ENCODE measurements around the gene FANCD2. TPM values are rescaled to one million over a fixed set of nuclear protein-coding genes. Genes with fewer than 3 reads are reported as not detected.

FANCD2 gene
- total RNA-seq, 1 donor from 2014 or later: 38.0 TPM

GRCh38 chr3:10142707-10143560, 116.7 kb downstream of the FANCD2 start:
- TF ChIP-seq CTCF (conservative IDR thresholded peaks at IDR 0.05): no peak
- H3K9me3 Mint-ChIP-seq: no peaks in the 10 kb centered on the region
- no peak for DNase-seq (ENCODE audit: extremely low spot score, unreplicated experiment)
- peaks cover 17% of the 10 kb centered on the region for H3K36me3 Mint-ChIP-seq
- H3K4me3 Mint-ChIP-seq: peak overlapping the region; percentile 92
- no peaks in the 10 kb centered on the region for H3K27me3 Mint-ChIP-seq
- peak overlapping the region; percentile 52 for H3K27ac Mint-ChIP-seq
- peaks cover 19% of the 10 kb centered on the region for H3K4me1 Mint-ChIP-seq (ENCODE audit: unreplicated experiment)

GRCh38 chr3:10145685-10146084, 119.4 kb downstream of the FANCD2 start:
- peak overlapping the region; percentile 63 for H3K4me3 Mint-ChIP-seq
- DNase-seq (ENCODE audit: extremely low spot score, unreplicated experiment): no peak
- no peak for TF ChIP-seq CTCF (conservative IDR thresholded peaks at IDR 0.05)
- H3K36me3 Mint-ChIP-seq: peaks cover 33% of the 10 kb centered on the region
- peaks cover 19% of the 10 kb centered on the region for H3K4me1 Mint-ChIP-seq (ENCODE audit: unreplicated experiment)
- no peaks in the 10 kb centered on the region for H3K9me3 Mint-ChIP-seq
- H3K27me3 Mint-ChIP-seq: no peaks in the 10 kb centered on the region
- H3K27ac Mint-ChIP-seq: no peak overlapping the region

- no peak overlapping the region for H3K4me3 Mint-ChIP-seq
- TF ChIP-seq CTCF (conservative IDR thresholded peaks at IDR 0.05): no peak
- H3K9me3 Mint-ChIP-seq: no peaks in the 10 kb centered on the region
- H3K27ac Mint-ChIP-seq: no peak overlapping the region
- H3K4me1 Mint-ChIP-seq (ENCODE audit: unreplicated experiment): peaks cover 9% of the 10 kb centered on the region
- no peak for DNase-seq (ENCODE audit: extremely low spot score, unreplicated experiment)
- peaks cover 32% of the 10 kb centered on the region for H3K36me3 Mint-ChIP-seq
- H3K27me3 Mint-ChIP-seq: no peaks in the 10 kb centered on the region
Measured at GRCh38 chr3:10149226-10149625, 123.0 kb downstream of the FANCD2 start.

GRCh38 chr3:10150987-10151386, 124.8 kb downstream of the FANCD2 start:
- DNase-seq (ENCODE audit: extremely low spot score, unreplicated experiment): no peak
- no peak for TF ChIP-seq CTCF (conservative IDR thresholded peaks at IDR 0.05)
- peaks cover 35% of the 10 kb centered on the region for H3K36me3 Mint-ChIP-seq
- no peak overlapping the region for H3K4me3 Mint-ChIP-seq
- H3K4me1 Mint-ChIP-seq (ENCODE audit: unreplicated experiment): peaks cover 5% of the 10 kb centered on the region
- H3K9me3 Mint-ChIP-seq: no peaks in the 10 kb centered on the region
- no peak overlapping the region for H3K27ac Mint-ChIP-seq
- no peaks in the 10 kb centered on the region for H3K27me3 Mint-ChIP-seq

Other genes with a start within 250 kb of the FANCD2 start
- 48.4 and 54.3 TPM in 2 replicates for gene TADA3, start 234.0 kb upstream of the FANCD2 start, total RNA-seq (ENCODE audit: low replicate concordance)
- 131 and 151 TPM in 2 replicates for gene ARPC4, start 233.4 kb upstream of the FANCD2 start, total RNA-seq (ENCODE audit: low replicate concordance)
- gene TTLL3, start 216.2 kb upstream of the FANCD2 start, total RNA-seq (ENCODE audit: low replicate concordance): 25.8 and 42.2 TPM in 2 replicates
- gene RPUSD3, start 182.4 kb upstream of the FANCD2 start, total RNA-seq (ENCODE audit: low replicate concordance): 50.9 and 55.0 TPM in 2 replicates
- 0.60 and 1.6 TPM in 2 replicates for gene CIDEC, start 146.2 kb upstream of the FANCD2 start, total RNA-seq (ENCODE audit: low replicate concordance)
- 35.4 and 40.4 TPM in 2 replicates for gene JAGN1, start 135.8 kb upstream of the FANCD2 start, total RNA-seq (ENCODE audit: low replicate concordance)
- 13.6 and 24.3 TPM in 2 replicates for gene IL17RE, start 123.6 kb upstream of the FANCD2 start, total RNA-seq (ENCODE audit: low replicate concordance)
- 22.6 and 30.0 TPM in 2 replicates for gene IL17RC, start 109.3 kb upstream of the FANCD2 start, total RNA-seq (ENCODE audit: low replicate concordance)
- 40.1 and 44.3 TPM in 2 replicates for gene CRELD1, start 92.6 kb upstream of the FANCD2 start, total RNA-seq (ENCODE audit: low replicate concordance)
- 8.2 and 11.3 TPM in 2 replicates for gene PRRT3, start 74.0 kb upstream of the FANCD2 start, total RNA-seq (ENCODE audit: low replicate concordance)
- 51.8 and 71.9 TPM in 2 replicates for gene EMC3, start 39.6 kb upstream of the FANCD2 start, total RNA-seq (ENCODE audit: low replicate concordance)
- not detected in 2 replicates for gene FANCD2OS, start 81.8 kb downstream of the FANCD2 start, total RNA-seq (ENCODE audit: low replicate concordance)
- gene BRK1, start 89.2 kb downstream of the FANCD2 start, total RNA-seq (ENCODE audit: low replicate concordance): 132 and 147 TPM in 2 replicates
- gene VHL, start 115.3 kb downstream of the FANCD2 start, total RNA-seq (ENCODE audit: low replicate concordance): 58.6 and 73.4 TPM in 2 replicates
- gene IRAK2, start 138.5 kb downstream of the FANCD2 start, total RNA-seq (ENCODE audit: low replicate concordance): 1.4 and 2.5 TPM in 2 replicates
- gene TATDN2, start 222.0 kb downstream of the FANCD2 start, total RNA-seq (ENCODE audit: low replicate concordance): 31.3 and 34.6 TPM in 2 replicates